Adrenal gland (tissue), 5 donors: ENCODE results near the gene SAMD4A.

Experiments
- POLR2A ChIP-seq, 2 donors: fragments of 450-650 bp; IDR thresholded peaks; one replicate each; pipeline ENCODE4 v1.6.1; 2017; ENCODE audit warnings: antibody characterized with exemption in 2 of 2, mild to moderate bottlenecking in 2 of 2, moderate library complexity in 1 of 2
- TF ChIP-seq, protein P1 (sequence below), 6 experiments: fragments of 450-650 bp in 4 of 6; fragments of 200-600 bp in 2 of 6; sonication (generic) in 1 of 6; IDR thresholded peaks; 1 replicate in 5 of 6; 2 replicates in 1 of 6; pipeline versions ENCODE4 v1.5.1 to v1.8.0; 2016 to 2021; ENCODE audit warnings: antibody characterized with exemption in 6 of 6, mild to moderate bottlenecking in 2 of 6, moderate library complexity in 1 of 6
- donor health status: DM: no; HTN: no; CAD: no.

- TF ChIP-seq, protein P1, sequence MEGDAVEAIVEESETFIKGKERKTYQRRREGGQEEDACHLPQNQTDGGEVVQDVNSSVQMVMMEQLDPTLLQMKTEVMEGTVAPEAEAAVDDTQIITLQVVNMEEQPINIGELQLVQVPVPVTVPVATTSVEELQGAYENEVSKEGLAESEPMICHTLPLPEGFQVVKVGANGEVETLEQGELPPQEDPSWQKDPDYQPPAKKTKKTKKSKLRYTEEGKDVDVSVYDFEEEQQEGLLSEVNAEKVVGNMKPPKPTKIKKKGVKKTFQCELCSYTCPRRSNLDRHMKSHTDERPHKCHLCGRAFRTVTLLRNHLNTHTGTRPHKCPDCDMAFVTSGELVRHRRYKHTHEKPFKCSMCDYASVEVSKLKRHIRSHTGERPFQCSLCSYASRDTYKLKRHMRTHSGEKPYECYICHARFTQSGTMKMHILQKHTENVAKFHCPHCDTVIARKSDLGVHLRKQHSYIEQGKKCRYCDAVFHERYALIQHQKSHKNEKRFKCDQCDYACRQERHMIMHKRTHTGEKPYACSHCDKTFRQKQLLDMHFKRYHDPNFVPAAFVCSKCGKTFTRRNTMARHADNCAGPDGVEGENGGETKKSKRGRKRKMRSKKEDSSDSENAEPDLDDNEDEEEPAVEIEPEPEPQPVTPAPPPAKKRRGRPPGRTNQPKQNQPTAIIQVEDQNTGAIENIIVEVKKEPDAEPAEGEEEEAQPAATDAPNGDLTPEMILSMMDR (IDR thresholded peaks at IDR 0.05): no peak
- no peak for TF ChIP-seq POLR2A (IDR thresholded peaks at IDR 0.05)
Observed at GRCh38 chr14:54766276-54767138, 199.6 kb downstream of the SAMD4A start.
